GM12801 (cell line): ENCODE measurements around the gene RILPL1.

Source experiments
- CTCF ChIP-seq: IDR thresholded peaks from one replicate; pipeline ENCODE4 v1.5.1; 2011; ENCODE audit warnings: control low read depth; ENCODE audit not compliant: insufficient read length; ENCODE audit errors: extremely low read depth

The RILPL1 gene

DNA sequence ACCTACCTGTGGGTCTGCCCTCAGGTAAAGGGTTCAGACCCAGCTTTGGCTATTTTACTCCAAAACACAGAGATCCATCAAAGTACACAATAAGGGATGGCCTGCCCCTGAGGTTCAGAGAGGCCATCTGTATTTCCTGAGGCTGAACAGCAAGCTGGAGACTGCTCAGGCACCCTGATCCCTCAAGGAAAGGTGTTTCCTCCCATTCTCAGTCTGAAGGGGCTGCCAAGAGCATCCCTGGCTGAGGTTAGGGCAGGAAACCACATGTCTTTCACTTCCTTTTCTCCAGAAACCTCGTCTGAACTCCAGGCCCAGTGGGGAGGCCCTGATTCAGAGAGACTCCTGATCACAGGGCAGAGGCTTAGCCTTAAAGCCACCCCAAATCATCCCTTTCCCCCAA is 1.5 kb downstream of the RILPL1 start:
- TF ChIP-seq CTCF: no peak

- no peak for TF ChIP-seq CTCF
Measured at GRCh38 chr12:123531091-123531490, 2.4 kb downstream of the RILPL1 start.

GRCh38 chr12:123530668-123531067 is 2.9 kb downstream of the RILPL1 start:
- no peak for TF ChIP-seq CTCF

DNA sequence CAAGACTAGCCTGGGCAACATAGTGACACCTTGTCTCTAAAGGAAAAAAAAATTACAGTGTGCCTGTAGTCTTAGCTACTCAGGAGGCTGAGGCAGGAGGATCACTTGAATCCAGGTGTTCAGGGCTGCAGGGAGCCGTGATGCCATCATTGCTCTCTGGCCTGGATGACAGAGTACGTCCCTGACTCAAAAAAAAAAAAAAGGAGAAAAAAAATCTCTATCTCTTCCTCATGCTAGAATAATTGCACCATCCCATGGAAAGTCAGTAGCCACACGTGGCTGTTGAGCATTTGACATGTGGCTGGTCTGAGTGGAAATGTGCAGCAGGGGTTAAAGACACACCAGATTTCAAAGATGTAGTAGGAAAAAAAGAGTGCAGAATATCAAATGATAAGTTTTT is 3.8 kb downstream of the RILPL1 start:
- TF ChIP-seq CTCF: no peak

DNA sequence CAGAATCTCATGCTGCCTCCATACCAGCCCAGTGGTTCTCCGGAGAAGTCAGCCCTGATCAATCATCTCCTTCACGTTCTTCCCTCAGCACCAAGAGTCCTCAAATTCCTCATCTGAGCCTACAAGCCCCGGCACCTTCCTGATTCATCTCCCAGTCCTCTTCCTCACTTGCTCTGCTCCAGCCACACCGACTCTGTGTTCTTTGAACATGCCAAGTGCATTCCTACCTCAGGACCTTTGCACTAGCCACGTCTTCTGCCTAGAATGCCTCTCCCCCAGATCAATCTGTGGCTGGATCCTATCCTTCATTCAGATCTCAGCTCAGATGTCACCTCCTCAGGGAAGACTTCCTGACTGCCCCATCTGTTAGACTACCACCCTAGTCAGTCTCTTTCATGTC is 4.7 kb downstream of the RILPL1 start:
- no peak for TF ChIP-seq CTCF

GRCh38 chr12:123526542-123527080 is 6.9 kb downstream of the RILPL1 start:
- TF ChIP-seq CTCF: no peak

DNA sequence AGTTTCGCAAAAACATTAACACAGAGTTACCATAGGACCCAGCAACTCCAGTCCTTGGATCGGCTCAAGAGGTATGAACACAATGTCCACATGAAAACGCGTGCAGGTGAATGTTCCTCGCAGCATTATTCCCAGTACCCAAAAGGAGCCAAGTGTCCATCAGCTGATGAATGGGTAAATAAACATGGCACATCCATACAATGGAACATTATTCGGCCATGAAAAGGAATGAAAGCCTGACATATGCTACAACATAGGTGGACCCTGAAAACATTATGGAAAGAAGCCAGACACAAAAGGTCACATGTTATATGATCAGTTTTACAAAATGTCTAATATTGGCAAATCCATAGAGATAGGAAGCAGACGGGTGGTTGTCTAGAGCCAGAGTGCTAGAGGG is 9.1 kb downstream of the RILPL1 start:
- no peak for TF ChIP-seq CTCF

GRCh38 chr12:123523518-123523917 is 10.0 kb downstream of the RILPL1 start:
- TF ChIP-seq CTCF: no peak
